NOMO-1 treated with dmso at 0.1 percent for 144 hours (cell line): ENCODE data around the gene DDX11.
"Not testable (repeated sequence)": the region's sequence is repeated elsewhere in the genome, so short reads cannot be mapped to it uniquely, and the experiment has no call there.

Experiments used
- DNase-seq: peaks from one replicate; lab custom pipeline; 2025; ENCODE audit not compliant: unreplicated experiment; lab: John Stamatoyannopoulos, UW

The DDX11 gene

GRCh38 chr12:31098363-31098762 lies 24.7 kb downstream of the DDX11 start:
- DNase-seq = not testable (repeated sequence)

GRCh38 chr12:31098771-31099170 lies 25.1 kb downstream of the DDX11 start:
- not testable (repeated sequence) for DNase-seq

- not testable (repeated sequence) for DNase-seq
Measured at GRCh38 chr12:31099434-31099833, 25.8 kb downstream of the DDX11 start.

GRCh38 chr12:31100503-31101208 lies 27.0 kb downstream of the DDX11 start:
- not testable (repeated sequence) for DNase-seq

GRCh38 chr12:31102125-31102524 lies 28.5 kb downstream of the DDX11 start:
- DNase-seq = not testable (repeated sequence)

GRCh38 chr12:31102596-31102995 lies 28.9 kb downstream of the DDX11 start:
- DNase-seq = not testable (repeated sequence)

GRCh38 chr12:31103561-31103975 lies 29.9 kb downstream of the DDX11 start:
- DNase-seq = not testable (repeated sequence)

GRCh38 chr12:31104220-31104619 lies 30.6 kb downstream of the DDX11 start:
- DNase-seq = not testable (repeated sequence)

GRCh38 chr12:31104773-31105172 lies 31.1 kb downstream of the DDX11 start:
- DNase-seq = not testable (repeated sequence)

- DNase-seq = no peak
Measured at GRCh38 chr12:31105668-31106067, 32.0 kb downstream of the DDX11 start.

- DNase-seq = no peak
Measured at GRCh38 chr12:31106101-31106803, 32.6 kb downstream of the DDX11 start.

- not testable (repeated sequence) for DNase-seq
Measured at GRCh38 chr12:31109773-31110172, 36.1 kb downstream of the DDX11 start.

- not testable (repeated sequence) for DNase-seq
Measured at GRCh38 chr12:31110263-31110662, 36.6 kb downstream of the DDX11 start.

- not testable (repeated sequence) for DNase-seq
Measured at GRCh38 chr12:31115092-31115601, 41.5 kb downstream of the DDX11 start.

GRCh38 chr12:31116846-31117202 lies 43.2 kb downstream of the DDX11 start:
- not testable (repeated sequence) for DNase-seq

- DNase-seq = peak; percentile 5
Measured at GRCh38 chr12:31117203-31118011, 43.7 kb downstream of the DDX11 start.

- no peak for DNase-seq
Measured at GRCh38 chr12:31118347-31119191, 44.9 kb downstream of the DDX11 start.

GRCh38 chr12:31119192-31119802 lies 45.6 kb downstream of the DDX11 start:
- DNase-seq = no peak

GRCh38 chr12:31119803-31120211 lies 46.1 kb downstream of the DDX11 start:
- no peak for DNase-seq
